Esophagus (tissue), 2 donors: ENCODE measurements around the gene ABITRAM. TPM values are rescaled to one million over a fixed set of nuclear protein-coding genes. Genes with fewer than 3 reads are reported as not detected.
"Not testable (repeated sequence)": the region's sequence is repeated elsewhere in the genome, so short reads cannot be mapped to it uniquely, and the experiment has no call there.

ENCODE experiments used
- H3K27ac ChIP-seq, 2 donors: one replicate each; pipeline ENCODE4 v1.5.1; 2013; ENCODE audit warnings: low read depth in 2 of 2, mild to moderate bottlenecking in 2 of 2, inconsistent platforms in 1 of 2, low read length in 1 of 2, moderate library complexity in 1 of 2
- H3K27me3 ChIP-seq, 2 donors: one replicate each; pipeline ENCODE4 v1.6.1; 2013; ENCODE audit warnings: low read length in 2 of 2, control low read depth in 1 of 2, mild to moderate bottlenecking in 1 of 2; ENCODE audit not compliant: insufficient read depth in 2 of 2, control insufficient read depth in 1 of 2
- H3K36me3 ChIP-seq, 2 donors: one replicate each; pipeline ENCODE4 v1.6.1; 2013; ENCODE audit warnings: low read length in 1 of 2; ENCODE audit not compliant: control insufficient read depth in 2 of 2, insufficient read depth in 2 of 2
- H3K4me1 ChIP-seq, 2 donors: one replicate each; pipeline ENCODE4 v1.6.1; 2013; ENCODE audit warnings: low read length in 1 of 2; ENCODE audit not compliant: control insufficient read depth in 2 of 2, insufficient read depth in 2 of 2
- H3K4me3 ChIP-seq, 2 donors: one replicate each; pipeline ENCODE4 v1.5.1; 2013; ENCODE audit warnings: low read length in 2 of 2, mild to moderate bottlenecking in 2 of 2, low read depth in 1 of 2, moderate library complexity in 1 of 2
- H3K9me3 ChIP-seq, 2 donors: one replicate each; pipeline ENCODE4 v1.6.1; 2013; ENCODE audit warnings: mild to moderate bottlenecking in 2 of 2, low read depth in 1 of 2, low read length in 1 of 2, moderate library complexity in 1 of 2; ENCODE audit not compliant: control insufficient read depth in 2 of 2, insufficient read depth in 1 of 2
- WGBS, 2 donors: extraction: QIAGEN DNeasy Blood & Tissue Kit; methylation state at CpG; one replicate each; pipeline ENCODE4 v1.1.7; 2013; 5-methylcytosine and 5-hydroxymethylcytosine counted together
- polyA plus RNA-seq, 2 donors: library from polyadenylated mRNA; stranded (reverse); fragments of 200-250 nt; gene quantifications; one replicate each; pipeline ENCODE4 v1.2.3, GENCODE V29; 2013
- donor health status: healthy with polysubstance abuse.
- donor health status: Bipolar disorder and iron deficiency.

ABITRAM gene, protein sequence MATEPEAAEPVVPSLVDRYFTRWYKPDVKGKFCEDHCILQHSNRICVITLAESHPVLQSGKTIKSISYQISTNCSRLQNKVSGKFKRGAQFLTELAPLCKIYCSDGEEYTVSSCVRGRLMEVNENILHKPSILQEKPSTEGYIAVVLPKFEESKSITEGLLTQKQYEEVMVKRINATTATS
- polyA plus RNA-seq: 10 to 100 TPM; 12.5 to 19.4 TPM

DNA sequence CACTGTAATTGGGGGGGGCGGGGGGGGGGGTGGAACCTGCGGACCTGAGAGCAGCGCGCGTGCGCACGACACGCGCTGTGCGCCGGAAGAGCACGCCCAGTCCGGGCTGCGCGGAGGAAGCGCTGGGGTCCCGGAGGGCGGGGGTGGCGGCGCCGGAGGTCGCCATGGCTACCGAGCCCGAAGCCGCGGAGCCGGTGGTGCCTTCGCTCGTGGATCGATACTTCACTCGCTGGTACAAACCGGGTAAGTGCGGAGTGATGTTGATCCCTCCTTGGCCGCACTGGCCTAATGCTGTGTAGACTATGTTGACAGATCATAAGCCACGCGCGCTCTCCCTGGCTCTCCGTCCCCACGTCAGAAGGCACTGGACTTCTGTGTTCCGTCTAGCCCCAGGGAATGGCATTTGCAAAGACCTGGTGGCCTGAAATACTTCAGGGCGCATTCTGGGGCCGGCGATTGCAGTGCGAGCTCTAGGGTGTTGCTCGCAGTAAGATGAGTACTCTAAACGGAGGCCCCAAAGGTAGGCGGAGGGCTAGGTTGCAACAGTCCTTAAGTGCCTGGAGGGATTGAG is at the start of gene ABITRAM:
ABITRAM (plus strand) TSS at position 78 of the 571 bp plus-strand sequence; CDS start at position 165, 87 bp downstream.
- H3K4me3 ChIP-seq: peak within 1 kb of the TSS; percentile 68 to 73
- peak within 1 kb of the TSS; percentile 88 to 92 for H3K27ac ChIP-seq
- H3K4me1 ChIP-seq: no peaks in the 10 kb centered on the region
- no peaks in the 10 kb centered on the region for H3K27me3 ChIP-seq
- H3K36me3 ChIP-seq: no peaks in the 10 kb centered on the region
- 0 to 1% methylated on average over 47 of the region's 47 CpGs for WGBS, 2 donors
- H3K9me3 ChIP-seq: no peaks in the 10 kb centered on the region

DNA sequence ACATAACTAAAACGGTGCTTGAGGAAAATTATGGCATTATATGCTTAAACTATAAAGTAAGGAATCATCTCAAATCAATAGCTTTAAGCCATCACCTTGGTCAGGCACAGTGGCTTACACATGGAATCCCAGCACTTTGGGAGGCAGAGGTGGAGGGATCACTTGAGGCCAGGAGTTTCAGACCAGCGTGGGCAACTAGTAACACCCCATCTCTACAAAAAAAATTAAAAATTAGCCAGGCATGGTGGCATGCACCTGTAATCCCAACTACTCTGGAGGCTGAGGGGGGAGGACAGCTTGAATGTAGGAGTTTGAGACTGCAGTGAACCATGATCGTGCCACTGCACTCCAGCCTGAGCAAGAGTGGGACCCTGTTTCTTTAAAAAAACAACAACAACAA is 49.5 kb upstream of the ABITRAM start:
- Histone ChIP-seq H3K27ac (no peak overlapping the region), H3K36me3 (no peaks in the 10 kb centered on the region)

DNA sequence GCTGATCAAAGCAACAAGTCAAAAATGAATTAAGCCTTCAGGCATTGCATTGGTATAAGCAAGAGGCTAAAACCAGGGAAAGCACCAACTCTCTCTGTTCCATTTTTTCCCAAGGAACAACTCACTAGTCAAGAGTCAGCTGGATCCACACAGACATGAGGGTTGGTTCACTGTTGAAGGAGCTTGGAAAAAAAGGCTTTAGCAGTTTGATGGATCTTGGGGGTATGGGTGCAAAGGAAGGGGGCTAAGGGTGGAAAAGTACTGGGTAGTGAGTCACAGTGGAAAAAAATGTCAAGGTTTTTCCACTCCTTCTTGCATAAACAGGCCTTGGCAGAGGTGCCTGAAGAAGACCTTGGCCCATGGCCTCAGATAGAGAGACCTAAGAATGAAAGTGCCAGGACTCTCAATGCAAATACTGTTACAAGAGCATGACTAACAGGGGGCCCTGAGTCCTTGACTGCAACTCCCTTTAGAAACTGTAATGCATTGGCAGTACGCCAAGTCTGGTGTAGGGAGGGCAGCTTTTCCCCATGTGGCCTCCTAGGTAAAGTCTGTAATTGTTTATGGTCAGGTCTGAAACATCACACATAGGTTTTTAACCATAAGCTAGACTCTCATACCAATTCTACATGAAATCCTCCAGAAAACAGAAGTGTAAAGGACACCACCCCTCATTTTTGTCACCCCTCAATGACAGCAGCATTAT is 48.4 kb upstream of the ABITRAM start:
- Histone ChIP-seq H3K27me3 (no peaks in the 10 kb centered on the region), H3K9me3 (no peaks in the 10 kb centered on the region), H3K27ac (peak overlapping the region in 1 of 2 donors; percentile 3), H3K4me1 (no peaks in the 10 kb centered on the region), H3K36me3 (peaks cover 1 to 2% of the 10 kb centered on the region in 2 donors), H3K4me3 (no peak overlapping the region)
- 7 to 40% methylated on average over 1 of the region's 1 CpG for WGBS, 2 donors

More for the DNA sequence above, 49.5 kb upstream of the ABITRAM start:
- Histone ChIP-seq H3K27me3 (no peaks in the 10 kb centered on the region), H3K4me3 (no peak overlapping the region), H3K4me1 (no peaks in the 10 kb centered on the region), H3K9me3 (no peaks in the 10 kb centered on the region)
- 90 to 92% methylated on average over 3 of the region's 3 CpGs for WGBS, 2 donors

DNA sequence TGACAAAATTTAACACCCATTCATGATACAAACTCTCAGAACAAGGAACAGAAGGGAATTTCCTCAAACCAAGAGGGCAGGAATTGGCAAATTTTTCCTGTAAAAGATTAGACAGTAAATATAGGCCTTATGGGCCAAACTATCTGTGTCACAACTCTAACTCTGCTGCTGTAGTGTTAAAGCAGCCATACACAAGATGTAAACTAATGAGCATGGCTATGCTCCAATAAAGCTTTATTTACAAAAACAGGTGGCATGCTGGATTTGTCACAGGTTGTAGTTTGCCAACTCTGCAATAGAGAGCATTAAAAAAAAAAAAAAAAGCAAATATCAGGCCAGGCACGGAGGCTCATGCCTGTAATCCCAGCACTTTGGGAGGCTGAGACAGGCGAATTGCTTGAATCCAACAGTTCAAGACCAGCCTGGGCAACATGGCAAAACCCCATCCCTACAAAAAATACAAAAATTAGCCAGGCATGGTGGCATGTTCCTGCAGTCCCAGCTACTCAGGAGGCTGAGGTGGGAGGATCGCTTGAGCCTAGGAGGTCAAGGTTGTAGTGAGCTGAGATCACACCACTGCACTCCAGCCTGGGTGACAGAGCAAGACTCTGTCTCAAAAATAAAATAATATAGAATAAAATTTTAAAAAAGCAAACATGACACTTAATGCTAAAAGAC is 47.5 kb upstream of the ABITRAM start:
- WGBS, 2 donors: 83 to 86% methylated on average over 3 of the region's 3 CpGs
- not testable (repeated sequence) for H3K4me1 ChIP-seq, H3K9me3 ChIP-seq, H3K36me3 ChIP-seq, H3K27ac ChIP-seq, H3K27me3 ChIP-seq, H3K4me3 ChIP-seq

GRCh38 chr9:108889649-108890067 is 44.5 kb upstream of the ABITRAM start:
- no peaks in the 10 kb centered on the region for H3K27me3 ChIP-seq
- no peaks in the 10 kb centered on the region for H3K9me3 ChIP-seq
- H3K36me3 ChIP-seq: peaks cover 8 to 20% of the 10 kb centered on the region in 2 donors
- H3K4me3 ChIP-seq: no peak overlapping the region
- WGBS, 2 donors: 84 to 91% methylated on average over 4 of the region's 4 CpGs
- no peaks in the 10 kb centered on the region for H3K4me1 ChIP-seq
- H3K27ac ChIP-seq: no peak overlapping the region

DNA sequence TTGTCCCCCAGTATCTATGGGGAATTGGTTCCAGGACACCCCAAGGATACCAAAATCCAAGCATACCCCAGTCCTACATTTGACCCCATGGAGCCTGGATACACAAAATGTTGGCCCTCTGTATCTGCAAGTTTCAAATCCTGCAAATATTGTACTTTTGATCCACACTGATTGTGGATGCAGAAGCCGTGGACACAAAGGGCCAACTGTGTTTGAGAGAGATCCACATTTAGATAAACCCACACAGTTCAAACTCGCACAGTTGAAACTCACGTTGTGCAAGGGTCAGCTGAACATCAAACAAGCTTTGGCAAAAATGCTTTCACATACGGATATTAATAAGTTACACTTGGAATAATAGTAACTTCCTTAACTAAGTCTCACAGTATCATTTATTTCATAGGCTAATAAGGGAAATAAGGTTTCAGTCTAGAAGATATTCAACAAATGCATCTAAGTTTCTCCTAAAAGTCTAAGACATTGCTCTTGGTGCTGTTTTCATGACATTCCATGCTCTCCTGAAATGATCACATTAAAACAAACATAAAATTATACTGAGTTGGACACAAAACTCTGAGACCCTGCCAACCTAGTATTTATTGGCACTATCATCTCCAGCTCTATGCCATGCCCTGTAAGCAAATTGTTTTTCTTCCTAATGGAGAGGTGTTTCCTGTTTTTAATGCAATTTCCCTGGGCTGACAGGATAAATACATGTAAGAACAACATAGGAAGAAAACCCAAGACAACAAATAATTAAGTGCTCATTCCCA is 39.8 kb upstream of the ABITRAM start:
- H3K36me3 ChIP-seq: peaks cover 26 to 30% of the 10 kb centered on the region in 2 donors
- H3K27me3 ChIP-seq: no peaks in the 10 kb centered on the region
- no peak overlapping the region for H3K4me3 ChIP-seq
- peaks cover 0 to 2% of the 10 kb centered on the region in 2 donors for H3K9me3 ChIP-seq
- 88% methylated on average over 4 of the region's 4 CpGs for WGBS, 2 donors
- H3K4me1 ChIP-seq: no peaks in the 10 kb centered on the region
- no peak overlapping the region for H3K27ac ChIP-seq

GRCh38 chr9:108897324-108898096 is 36.7 kb upstream of the ABITRAM start:
- Histone ChIP-seq H3K27ac (no peak overlapping the region), H3K36me3 (peaks cover 20 to 27% of the 10 kb centered on the region in 2 donors), H3K4me3 (no peak overlapping the region), H3K4me1 (no peaks in the 10 kb centered on the region), H3K9me3 (peaks cover 0 to 2% of the 10 kb centered on the region in 2 donors), H3K27me3 (no peaks in the 10 kb centered on the region)
- WGBS, 2 donors: 93 to 97% methylated on average over 2 of the region's 2 CpGs

DNA sequence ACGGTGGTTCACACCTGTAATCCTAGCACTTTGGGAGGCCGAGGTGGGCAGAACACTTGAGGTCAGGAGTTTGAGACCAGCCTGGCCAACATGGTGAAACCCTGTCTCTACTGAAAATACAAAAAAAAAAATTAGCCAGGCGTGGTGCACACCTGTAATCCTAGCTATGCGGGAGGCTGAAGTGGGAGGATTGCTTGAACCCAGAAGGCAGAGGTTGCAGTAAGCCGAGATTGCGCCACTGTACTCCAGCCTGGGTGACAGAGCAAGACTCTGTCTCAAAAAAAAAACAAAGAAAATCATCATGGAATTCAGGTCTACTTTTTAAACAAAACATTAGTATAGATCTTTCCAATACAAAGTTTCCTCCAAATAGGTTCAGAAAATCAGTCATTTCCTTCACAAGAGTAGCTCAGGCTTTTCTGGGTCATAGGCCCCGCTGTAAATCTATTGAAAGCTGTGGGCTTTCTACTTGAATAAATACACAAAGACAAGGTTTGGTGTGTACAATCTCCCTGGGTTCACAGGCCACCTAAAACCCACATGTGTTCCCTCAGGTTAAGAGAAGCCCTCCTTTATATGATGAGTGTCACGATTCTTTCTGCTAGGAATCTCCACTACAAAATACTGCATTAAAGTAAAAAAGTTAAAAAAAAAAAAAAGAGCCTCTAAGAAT is 35.0 kb upstream of the ABITRAM start:
- H3K27ac ChIP-seq: not testable (repeated sequence)
- 94 to 95% methylated on average over 8 of the region's 8 CpGs for WGBS, 2 donors
- peaks cover 20 to 23% of the 10 kb centered on the region in 2 donors for H3K36me3 ChIP-seq

More for the DNA sequence above, 35.0 kb upstream of the ABITRAM start:
- H3K4me1 ChIP-seq, H3K9me3 ChIP-seq, H3K4me3 ChIP-seq, H3K27me3 ChIP-seq: not testable (repeated sequence)
